GM12872 (cell line): ENCODE data around the gene NUB1.

Experiments
- TF ChIP-seq, protein P1 (sequence below): IDR thresholded peaks from 3 replicates; pipeline ENCODE4 v1.5.1; 2011; ENCODE audit warnings: low read depth, mild to moderate bottlenecking, low read length, moderate library complexity; ENCODE audit not compliant: insufficient read depth

NUB1 gene

DNA sequence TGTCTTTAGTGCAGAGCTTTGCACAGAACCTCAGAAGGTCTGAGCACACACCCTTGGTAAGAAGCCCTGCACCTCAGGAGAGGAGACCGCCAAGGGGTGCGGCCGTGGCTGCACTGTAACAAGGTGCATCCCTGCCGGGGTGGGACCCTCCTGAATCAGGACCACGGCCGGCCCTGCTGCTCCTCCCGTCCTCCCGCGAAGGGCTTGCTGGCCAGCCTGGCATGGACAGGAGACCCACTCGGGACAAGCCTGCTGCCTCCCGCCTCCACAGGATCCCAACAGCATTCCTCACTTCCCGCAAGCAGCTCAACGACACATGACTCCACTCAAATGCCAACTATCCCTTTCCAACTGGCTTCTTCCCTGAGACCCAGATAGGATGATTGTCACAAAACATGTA is 55.4 kb downstream of the NUB1 start:
- TF ChIP-seq, protein P1, sequence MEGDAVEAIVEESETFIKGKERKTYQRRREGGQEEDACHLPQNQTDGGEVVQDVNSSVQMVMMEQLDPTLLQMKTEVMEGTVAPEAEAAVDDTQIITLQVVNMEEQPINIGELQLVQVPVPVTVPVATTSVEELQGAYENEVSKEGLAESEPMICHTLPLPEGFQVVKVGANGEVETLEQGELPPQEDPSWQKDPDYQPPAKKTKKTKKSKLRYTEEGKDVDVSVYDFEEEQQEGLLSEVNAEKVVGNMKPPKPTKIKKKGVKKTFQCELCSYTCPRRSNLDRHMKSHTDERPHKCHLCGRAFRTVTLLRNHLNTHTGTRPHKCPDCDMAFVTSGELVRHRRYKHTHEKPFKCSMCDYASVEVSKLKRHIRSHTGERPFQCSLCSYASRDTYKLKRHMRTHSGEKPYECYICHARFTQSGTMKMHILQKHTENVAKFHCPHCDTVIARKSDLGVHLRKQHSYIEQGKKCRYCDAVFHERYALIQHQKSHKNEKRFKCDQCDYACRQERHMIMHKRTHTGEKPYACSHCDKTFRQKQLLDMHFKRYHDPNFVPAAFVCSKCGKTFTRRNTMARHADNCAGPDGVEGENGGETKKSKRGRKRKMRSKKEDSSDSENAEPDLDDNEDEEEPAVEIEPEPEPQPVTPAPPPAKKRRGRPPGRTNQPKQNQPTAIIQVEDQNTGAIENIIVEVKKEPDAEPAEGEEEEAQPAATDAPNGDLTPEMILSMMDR: no peak

- TF ChIP-seq, protein P1: no peak
Observed at GRCh38 chr7:151398446-151399304, 57.1 kb downstream of the NUB1 start.

DNA sequence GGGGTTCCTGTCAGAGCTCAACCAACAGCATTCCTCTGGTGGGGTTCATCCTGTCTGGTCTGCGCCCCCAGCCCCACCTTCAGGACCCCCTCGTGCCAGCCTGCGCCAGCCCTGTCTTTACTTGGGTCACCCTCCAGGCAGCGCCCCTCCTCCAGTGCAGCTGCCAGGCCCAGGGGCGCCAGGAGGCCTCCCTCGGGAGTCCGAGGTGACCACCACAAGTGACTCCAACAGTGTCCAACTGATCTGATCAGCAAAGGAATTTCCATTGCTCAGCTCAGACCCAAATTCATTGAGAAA is 57.6 kb downstream of the NUB1 start:
- TF ChIP-seq, protein P1: no peak

- TF ChIP-seq, protein P1: no peak
Observed at GRCh38 chr7:151399906-151400305, 58.3 kb downstream of the NUB1 start.

- TF ChIP-seq, protein P1: no peak
Observed at GRCh38 chr7:151400626-151401315, 59.2 kb downstream of the NUB1 start.

GRCh38 chr7:151402029-151402835 is 60.6 kb downstream of the NUB1 start:
- TF ChIP-seq, protein P1: no peak

DNA sequence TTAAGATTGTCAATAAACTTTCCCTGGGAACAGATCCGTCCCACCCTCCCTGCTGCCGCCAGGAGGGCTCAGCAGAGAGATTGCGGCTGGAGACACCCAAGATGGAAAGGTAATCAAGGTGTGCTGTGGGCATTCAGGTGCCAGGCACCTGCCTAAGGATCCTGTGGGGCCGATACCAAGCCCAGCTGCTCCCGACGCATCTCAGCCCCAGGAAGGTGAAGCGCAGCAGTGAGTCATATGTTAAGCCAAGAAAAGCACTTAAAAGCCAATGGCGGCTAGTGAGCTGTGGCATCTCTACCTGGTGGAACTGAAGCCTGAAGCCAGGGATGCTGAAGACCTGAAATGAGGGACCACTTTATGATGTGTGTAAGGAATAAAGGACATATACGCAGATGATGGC is 62.2 kb downstream of the NUB1 start:
- TF ChIP-seq, protein P1: no peak
